BLaER1 (cell line): Measurements from ENCODE around the gene ZBTB5.
"Not testable (repeated sequence)": the region's sequence is repeated elsewhere in the genome, so short reads cannot be mapped to it uniquely, and the experiment has no call there.

ENCODE experiments used
- H3K27ac ChIP-seq: shearing (Covaris generic); formaldehyde crosslinking; 2 replicates; pipeline ENCODE4 v1.8.1; 2022
- H3K27me3 ChIP-seq: shearing (Covaris generic); formaldehyde crosslinking; 2 replicates; pipeline ENCODE4 v1.8.1; 2022
- H3K36me3 ChIP-seq: shearing (Covaris generic); formaldehyde crosslinking; 2 replicates; pipeline ENCODE4 v1.8.1; 2022
- H3K4me1 ChIP-seq: shearing (Covaris generic); formaldehyde crosslinking; 2 replicates; pipeline ENCODE4 v1.8.1; 2022
- H3K4me2 ChIP-seq: shearing (Covaris generic); formaldehyde crosslinking; 2 replicates; pipeline ENCODE4 v1.8.1; 2022
- H3K4me3 ChIP-seq: shearing (Covaris generic); formaldehyde crosslinking; 2 replicates; pipeline ENCODE4 v1.8.1; 2022
- H3K9ac ChIP-seq: shearing (Covaris generic); formaldehyde crosslinking; 2 replicates; pipeline ENCODE4 v1.8.1; 2022
- H3K9me3 ChIP-seq: shearing (Covaris generic); formaldehyde crosslinking; 2 replicates; pipeline ENCODE4 v1.8.1; 2022
- H4K20me1 ChIP-seq: shearing (Covaris generic); formaldehyde crosslinking; 2 replicates; pipeline ENCODE4 v1.8.1; 2022
- Cebpa-rat ChIP-seq: shearing (Covaris generic); IDR thresholded peaks from 2 replicates; pipeline ENCODE4 v1.8.1; 2022

Gene ZBTB5, protein sequence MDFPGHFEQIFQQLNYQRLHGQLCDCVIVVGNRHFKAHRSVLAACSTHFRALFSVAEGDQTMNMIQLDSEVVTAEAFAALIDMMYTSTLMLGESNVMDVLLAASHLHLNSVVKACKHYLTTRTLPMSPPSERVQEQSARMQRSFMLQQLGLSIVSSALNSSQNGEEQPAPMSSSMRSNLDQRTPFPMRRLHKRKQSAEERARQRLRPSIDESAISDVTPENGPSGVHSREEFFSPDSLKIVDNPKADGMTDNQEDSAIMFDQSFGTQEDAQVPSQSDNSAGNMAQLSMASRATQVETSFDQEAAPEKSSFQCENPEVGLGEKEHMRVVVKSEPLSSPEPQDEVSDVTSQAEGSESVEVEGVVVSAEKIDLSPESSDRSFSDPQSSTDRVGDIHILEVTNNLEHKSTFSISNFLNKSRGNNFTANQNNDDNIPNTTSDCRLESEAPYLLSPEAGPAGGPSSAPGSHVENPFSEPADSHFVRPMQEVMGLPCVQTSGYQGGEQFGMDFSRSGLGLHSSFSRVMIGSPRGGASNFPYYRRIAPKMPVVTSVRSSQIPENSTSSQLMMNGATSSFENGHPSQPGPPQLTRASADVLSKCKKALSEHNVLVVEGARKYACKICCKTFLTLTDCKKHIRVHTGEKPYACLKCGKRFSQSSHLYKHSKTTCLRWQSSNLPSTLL

DNA sequence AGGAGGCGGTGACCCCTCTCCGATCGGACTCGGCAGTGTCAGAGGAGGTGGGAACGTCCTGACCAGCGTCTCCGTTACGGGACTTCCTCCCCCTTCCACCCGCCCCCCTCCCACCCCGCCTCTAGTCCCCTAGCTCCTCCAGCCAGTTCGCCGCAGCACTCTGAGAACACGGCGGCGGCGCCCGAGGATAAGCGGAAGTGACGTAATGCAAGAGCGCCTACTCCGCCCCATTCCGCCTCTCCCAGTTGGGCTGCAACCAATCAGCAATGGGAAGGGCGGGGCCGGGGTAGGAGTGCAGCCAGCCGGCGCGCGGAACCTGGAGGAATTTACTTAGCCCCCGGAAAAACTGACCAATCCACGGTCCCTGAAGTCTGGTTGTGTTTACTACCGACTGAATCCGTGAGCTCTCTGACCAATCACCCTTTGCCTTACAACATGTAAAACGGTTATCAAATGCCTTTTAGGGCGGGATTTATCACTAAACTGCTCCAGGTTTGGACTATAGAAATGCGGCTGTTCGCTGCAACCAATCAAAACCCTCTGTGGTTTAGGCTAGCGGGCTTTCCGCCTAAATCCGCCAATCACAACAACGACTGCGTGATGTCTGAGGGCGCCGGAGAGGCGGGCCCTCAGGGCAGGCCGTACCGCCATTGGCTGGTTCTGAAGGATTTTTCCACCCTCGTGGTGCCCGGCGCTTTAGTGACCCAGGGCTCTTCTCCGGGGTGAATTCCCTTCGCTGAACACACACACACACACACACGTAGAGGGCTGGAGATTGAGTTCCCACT is at the start of gene ZBTB5:
TSS of gene ZBTB5 (minus strand) at position 202 of the 788 bp plus-strand sequence. CDS start 22,899 bp downstream, outside the sequence.
- no peaks in the 10 kb centered on the region for H3K9me3 ChIP-seq
- peak within 1 kb of the TSS; percentile 91 for H3K27ac ChIP-seq
- H3K27me3 ChIP-seq, result no peaks in the 10 kb centered on the region
- TF ChIP-seq Cebpa-rat, result no peak
- H3K36me3 ChIP-seq, result no peaks in the 10 kb centered on the region; the same call in 1 of the 2 replicates
- H3K4me1 ChIP-seq, result peaks cover 35% of the 10 kb centered on the region
- H3K9ac ChIP-seq, result peak within 1 kb of the TSS; percentile 89
- peaks cover 43% of the 10 kb centered on the region for H4K20me1 ChIP-seq
- H3K4me2 ChIP-seq, result peak within 1 kb of the TSS; percentile 96
- H3K4me3 ChIP-seq, result peak within 1 kb of the TSS; percentile 87

DNA sequence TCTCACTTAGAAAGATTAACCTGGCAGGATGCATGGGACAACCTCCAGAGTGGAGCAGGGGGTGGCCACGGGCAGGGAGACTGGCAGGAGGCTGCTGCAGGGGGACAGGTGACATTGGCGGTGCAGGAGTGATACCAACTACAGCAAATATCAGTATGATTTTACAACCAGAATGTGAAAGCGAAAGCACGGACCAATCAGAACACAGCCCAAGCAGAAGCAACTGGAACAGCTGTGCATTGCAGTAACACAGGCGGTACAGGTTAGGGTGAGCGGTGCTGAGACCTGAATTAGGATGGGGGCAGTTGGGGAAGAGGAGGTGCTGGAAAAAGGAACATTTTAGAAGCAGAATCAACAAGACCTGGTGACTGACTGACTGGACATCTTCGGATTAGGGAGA is 49.7 kb upstream of the ZBTB5 start:
- Histone ChIP-seq H3K9me3 (no peaks in the 10 kb centered on the region), H3K27me3 (no peaks in the 10 kb centered on the region), H3K27ac (no peak overlapping the region), H3K36me3 (peaks cover 29% of the 10 kb centered on the region), H3K4me1 (peaks cover 5% of the 10 kb centered on the region; the same call in 1 of the 2 replicates), H3K9ac (no peak overlapping the region), H3K4me3 (no peak overlapping the region), H3K4me2 (no peak overlapping the region), H4K20me1 (no peaks in the 10 kb centered on the region)
- no peak for TF ChIP-seq Cebpa-rat

DNA sequence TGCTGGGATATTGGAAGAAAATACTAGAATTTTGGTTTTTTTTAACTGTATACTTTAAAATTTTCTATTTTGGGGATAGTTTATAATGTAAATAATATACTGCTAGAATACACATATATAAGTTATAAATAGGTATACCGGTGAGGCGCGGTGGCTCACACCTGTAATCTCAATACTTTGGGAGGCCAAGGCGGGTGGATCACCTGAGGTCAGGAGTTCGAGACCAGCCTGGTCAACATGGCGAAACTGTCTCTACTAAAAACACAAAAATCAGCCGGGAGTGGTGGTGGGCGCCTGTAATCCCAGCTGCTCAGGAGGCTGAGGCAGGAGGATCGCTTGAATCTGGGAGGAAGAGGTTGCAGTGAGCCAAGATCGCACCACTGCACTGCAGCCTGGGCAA is 49.2 kb upstream of the ZBTB5 start:
- not testable (repeated sequence) for H3K4me1 ChIP-seq, H3K9me3 ChIP-seq, H3K27ac ChIP-seq, H3K4me3 ChIP-seq, H3K4me2 ChIP-seq, H3K27me3 ChIP-seq, H4K20me1 ChIP-seq, H3K9ac ChIP-seq
- H3K36me3 ChIP-seq, result peaks cover 31% of the 10 kb centered on the region

DNA sequence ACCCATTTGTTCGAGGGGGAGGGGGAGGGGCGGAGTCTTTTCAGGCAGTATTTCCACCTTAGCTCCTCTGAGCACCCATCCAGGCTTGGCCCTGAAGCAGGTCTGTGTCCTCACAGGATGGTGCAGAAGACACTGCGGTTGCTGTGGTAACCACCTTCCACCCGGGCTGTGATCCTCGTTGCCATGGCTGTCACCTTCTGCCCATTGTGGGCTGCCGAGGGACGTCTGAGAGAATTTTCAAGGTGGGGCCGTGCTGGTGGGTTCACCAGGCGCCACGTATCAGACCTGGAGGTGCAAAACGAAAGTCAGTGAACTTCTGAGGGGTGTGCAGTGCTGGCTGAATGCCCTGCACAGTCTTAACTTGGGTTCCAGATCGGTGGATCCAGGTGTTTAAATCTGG is 47.2 kb upstream of the ZBTB5 start:
- Histone ChIP-seq H3K4me1 (peaks cover 9% of the 10 kb centered on the region), H3K27me3 (no peaks in the 10 kb centered on the region), H3K4me3 (no peak overlapping the region), H4K20me1 (peaks cover 5% of the 10 kb centered on the region; the same call in 1 of the 2 replicates), H3K9ac (no peak overlapping the region), H3K9me3 (no peaks in the 10 kb centered on the region), H3K27ac (no peak overlapping the region), H3K36me3 (peaks cover 37% of the 10 kb centered on the region), H3K4me2 (no peak overlapping the region)
- no peak for TF ChIP-seq Cebpa-rat

DNA sequence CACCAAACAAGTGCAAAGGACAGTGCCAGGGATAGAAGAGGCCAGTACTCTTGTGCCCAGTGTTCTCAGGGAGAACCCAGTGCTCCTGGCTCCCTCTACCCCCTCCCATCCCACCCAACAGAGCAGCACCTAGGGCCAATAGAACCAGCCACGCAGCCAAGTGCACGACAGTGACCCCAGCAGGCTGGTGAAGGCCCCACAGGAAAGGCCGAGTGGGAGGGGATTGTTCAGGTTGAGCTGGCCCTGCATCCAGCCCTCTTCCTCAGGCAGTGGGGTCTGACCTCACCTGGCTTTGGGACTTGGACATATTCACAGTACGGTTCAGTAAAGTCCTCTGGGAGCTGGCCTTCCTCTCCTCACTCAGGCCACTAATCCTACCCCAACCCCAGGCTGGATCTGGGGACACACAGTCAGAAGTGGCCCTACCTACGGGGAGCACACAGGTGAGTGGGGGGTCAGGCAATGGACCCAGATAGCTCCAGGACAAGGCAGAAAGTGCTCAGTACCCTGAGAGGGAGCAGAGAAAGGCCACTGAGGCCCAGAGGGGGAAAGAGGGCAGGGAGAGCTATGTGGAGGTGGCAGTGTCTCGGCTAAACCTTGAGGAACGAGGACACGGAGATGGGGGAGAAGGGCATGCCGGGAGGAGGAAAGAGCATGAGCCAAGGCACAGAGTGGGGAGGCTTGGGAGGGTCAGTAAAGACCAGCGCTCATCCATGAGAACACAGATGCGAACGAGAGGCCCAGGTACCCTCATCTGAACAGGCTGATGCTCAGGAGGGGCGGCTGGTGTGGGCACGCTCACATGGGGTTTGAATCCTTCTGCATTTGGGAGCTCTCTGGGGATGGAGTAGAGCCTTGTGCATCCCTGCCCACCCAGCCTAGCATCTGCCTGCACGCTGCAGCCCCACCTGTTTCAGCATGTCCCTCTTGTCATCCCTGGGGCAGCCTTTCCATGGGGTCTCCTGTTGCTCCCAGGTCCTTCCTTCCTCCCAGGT is 46.1 kb upstream of the ZBTB5 start:
- H3K9ac ChIP-seq, result no peak overlapping the region
- H3K9me3 ChIP-seq, result no peaks in the 10 kb centered on the region
- peaks cover 14% of the 10 kb centered on the region for H3K4me1 ChIP-seq
- no peak overlapping the region for H3K4me3 ChIP-seq
- H3K4me2 ChIP-seq, result no peak overlapping the region
- H3K27me3 ChIP-seq, result no peaks in the 10 kb centered on the region
- peaks cover 48% of the 10 kb centered on the region for H3K36me3 ChIP-seq
- TF ChIP-seq Cebpa-rat, result no peak
- no peak overlapping the region for H3K27ac ChIP-seq
- peaks cover 13% of the 10 kb centered on the region; the same call in 1 of the 2 replicates for H4K20me1 ChIP-seq

DNA sequence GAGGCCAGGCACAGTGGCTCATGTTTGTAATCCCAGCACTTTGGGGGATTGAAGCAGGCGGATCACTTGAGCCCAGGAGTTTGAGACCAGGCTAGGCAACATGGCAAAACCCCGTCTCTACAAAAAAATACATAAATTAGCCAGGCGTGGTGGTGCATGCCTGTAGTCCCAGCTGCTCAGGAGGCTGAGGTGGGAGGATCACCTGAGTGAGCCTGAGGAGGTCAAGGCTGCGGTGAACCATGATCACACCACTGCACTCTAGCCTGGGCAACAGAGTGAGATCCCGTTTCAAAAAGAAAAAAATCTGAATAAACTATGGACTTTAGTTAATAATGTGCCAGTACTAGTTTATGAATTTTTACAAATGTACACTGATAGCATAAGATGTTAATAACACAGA is 44.8 kb upstream of the ZBTB5 start:
- H3K9me3 ChIP-seq, H3K9ac ChIP-seq, H3K27ac ChIP-seq, H3K27me3 ChIP-seq, H3K4me3 ChIP-seq, H3K4me2 ChIP-seq: not testable (repeated sequence)
- H3K4me1 ChIP-seq, result peaks cover 14% of the 10 kb centered on the region
- H4K20me1 ChIP-seq, result peaks cover 20% of the 10 kb centered on the region
- peaks cover 60% of the 10 kb centered on the region for H3K36me3 ChIP-seq

DNA sequence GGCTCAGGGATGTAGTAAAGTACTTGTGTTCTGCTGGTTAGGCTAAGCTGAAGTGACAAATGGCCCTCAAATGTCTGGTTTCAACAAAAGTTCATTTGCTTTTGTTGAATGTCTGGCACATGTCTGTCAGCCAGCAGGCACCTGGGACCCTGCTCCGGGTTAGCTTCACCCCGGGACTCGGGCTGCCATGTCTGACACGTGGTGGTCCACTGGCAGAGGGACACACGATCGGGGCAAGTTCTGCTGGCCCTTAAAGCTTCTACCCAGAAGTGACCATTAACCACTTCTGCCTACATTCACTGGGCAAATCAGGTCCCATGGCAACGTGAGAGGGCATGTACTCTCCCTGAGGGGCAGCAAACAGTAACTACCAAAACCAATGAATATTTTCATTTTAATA is 44.3 kb upstream of the ZBTB5 start:
- H3K9ac ChIP-seq, result no peak overlapping the region
- peaks cover 20% of the 10 kb centered on the region for H4K20me1 ChIP-seq
- peaks cover 14% of the 10 kb centered on the region for H3K4me1 ChIP-seq
- no peaks in the 10 kb centered on the region for H3K9me3 ChIP-seq
- H3K4me2 ChIP-seq, result no peak overlapping the region
- no peak overlapping the region for H3K4me3 ChIP-seq
- H3K27me3 ChIP-seq, result no peaks in the 10 kb centered on the region
- no peak overlapping the region for H3K27ac ChIP-seq
- H3K36me3 ChIP-seq, result peaks cover 65% of the 10 kb centered on the region
- TF ChIP-seq Cebpa-rat, result no peak

DNA sequence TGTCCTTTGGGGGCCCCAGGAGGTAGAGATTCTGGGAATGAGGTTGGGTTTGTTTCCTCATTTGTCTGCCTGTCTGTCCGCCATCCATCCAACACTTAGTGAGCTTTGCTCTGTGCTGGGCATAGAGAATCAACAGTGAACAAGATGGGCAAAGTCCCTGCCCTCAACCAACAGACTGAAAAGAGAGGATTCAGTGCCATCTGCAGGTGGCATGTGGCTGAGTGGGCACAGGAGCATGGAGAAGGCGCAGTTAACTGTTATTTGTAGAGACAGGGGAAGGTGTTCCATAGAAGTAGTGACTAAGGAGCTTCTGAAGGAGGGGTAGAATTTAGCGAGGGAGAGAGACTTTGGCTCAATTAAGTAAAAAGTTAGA is 43.6 kb upstream of the ZBTB5 start:
- TF ChIP-seq Cebpa-rat, result no peak
- no peak overlapping the region for H3K4me3 ChIP-seq
- H3K4me1 ChIP-seq, result peaks cover 15% of the 10 kb centered on the region
- no peaks in the 10 kb centered on the region for H3K9me3 ChIP-seq
- H3K9ac ChIP-seq, result no peak overlapping the region
- no peak overlapping the region for H3K4me2 ChIP-seq
- no peak overlapping the region for H3K27ac ChIP-seq
- no peaks in the 10 kb centered on the region for H3K27me3 ChIP-seq
- peaks cover 72% of the 10 kb centered on the region for H3K36me3 ChIP-seq
- peaks cover 20% of the 10 kb centered on the region for H4K20me1 ChIP-seq
